NCI-H2227 treated with DMSO at 0.1 percent for 48 hours (cell line): ENCODE results near the gene TMEM44.

Experiments used
- DNase-seq: peaks from one replicate; lab custom pipeline; 2025; lab: John Stamatoyannopoulos, UW

Gene TMEM44

DNA sequence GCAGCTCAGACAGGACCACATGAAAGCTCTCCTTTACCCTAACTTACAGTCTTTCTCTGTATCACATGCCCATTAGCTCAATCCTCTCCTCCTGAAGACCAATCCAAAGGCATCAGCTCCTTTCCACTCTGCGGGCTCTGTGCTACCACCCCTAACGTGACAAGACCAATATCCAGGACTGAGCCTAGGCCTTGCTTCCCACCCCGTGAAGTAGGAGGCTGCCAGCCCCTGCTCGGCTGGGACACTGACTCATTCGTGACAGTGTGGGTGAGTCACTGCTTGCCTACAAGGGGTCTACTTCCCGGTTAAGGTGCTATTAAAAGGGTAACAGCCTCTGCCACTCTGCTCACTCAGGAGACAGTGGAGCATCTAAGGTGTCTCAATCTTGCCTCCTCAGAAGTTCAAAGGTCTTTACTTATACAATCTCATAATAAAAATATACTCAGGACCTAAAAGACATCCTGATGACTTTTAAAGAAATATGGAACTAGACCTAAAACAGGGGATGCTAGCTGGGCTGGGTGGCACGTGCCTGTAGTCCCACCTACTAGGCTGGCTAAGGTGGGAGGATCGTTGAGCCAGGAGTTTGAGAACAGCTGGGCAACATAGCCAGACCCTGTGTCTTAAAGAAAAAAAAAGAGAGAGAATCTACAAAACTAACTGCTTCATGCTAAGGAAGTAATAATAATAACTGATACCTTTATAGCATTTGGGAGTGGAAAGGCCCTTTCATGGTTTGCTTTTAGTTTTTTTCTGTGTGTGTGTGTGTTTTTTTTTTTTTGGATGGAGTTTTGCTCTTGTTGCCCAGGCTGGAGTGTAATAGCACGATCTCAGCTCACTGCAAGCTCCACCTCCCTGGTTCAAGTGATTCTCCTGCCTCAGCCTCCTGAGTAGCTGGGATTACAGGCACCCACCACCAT is 55.0 kb downstream of the TMEM44 start:
- DNase-seq: no peak

DNA sequence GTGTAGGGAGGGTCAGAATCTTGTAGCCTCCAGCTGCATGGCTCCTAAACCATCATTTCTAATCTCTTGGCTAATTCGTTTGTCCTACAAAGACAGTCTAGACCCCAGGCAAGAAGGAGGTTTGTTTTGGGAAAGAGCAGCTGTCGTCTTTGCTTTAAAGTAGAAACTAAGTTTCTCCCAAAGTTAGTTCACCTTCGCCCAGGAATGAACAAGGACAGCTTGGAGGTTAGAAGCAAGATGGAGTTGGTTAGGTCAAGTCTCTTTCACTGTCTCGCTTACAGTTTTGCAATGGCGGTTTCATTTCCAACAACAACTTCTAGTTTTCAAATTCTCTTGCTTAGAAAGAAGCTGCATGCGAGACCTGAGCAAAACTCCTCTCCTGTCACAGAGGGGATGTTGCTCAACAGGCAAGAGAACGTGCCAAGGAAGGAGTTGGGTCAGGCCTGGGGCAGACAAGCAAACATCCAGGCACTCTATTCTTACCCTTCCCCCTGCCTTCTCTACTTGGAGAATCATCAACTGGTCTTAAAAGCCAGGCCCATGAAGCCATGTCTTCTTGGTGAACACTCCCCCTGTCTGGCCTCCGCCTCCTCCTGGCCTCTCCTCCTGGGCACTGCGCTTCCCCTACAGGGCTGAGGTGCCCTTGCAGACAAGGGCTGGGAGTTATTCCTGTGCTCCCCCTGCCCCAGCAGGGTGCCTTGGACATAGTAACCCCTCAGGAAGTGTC is 57.6 kb downstream of the TMEM44 start:
- no peak for DNase-seq

DNA sequence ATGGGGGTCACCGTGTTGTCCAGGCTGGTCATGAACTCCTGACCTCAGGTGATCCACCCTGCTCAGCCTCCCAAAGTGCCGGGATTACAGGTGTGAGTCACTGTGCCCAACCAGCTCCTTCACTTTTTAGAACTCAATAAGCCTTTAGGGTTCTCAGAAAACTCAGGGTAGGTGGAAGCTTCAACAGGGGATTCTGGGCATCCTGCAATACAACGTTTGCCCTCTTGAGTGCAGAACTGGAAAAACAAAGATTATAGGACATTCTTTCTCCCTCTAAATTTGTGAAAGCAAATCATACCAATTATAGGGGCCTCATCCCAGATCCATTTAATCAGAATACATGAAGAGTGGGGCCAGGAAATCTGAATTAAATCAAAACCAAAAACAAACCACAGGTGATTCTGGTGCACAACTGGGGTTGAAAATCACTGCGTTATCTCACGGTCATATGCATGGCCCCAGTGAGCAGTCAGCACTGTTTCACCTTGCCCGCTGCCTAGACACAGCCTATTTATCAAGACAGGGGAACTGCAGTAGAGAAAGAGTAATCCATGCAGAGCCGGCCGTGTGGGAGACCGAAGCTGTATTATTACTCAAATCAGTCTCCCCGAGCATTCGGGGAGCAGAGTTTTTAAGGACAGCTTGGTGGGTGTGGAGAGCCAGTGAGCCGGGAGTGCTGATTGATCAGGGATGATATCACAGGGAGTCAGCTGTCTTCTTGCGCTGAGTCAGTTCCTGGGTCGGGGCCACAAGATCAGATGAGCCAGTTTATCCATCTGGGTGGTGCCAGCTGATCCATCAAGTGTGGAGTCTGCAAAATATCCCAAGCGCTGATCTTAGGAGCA is 58.4 kb downstream of the TMEM44 start:
- no peak for DNase-seq

DNA sequence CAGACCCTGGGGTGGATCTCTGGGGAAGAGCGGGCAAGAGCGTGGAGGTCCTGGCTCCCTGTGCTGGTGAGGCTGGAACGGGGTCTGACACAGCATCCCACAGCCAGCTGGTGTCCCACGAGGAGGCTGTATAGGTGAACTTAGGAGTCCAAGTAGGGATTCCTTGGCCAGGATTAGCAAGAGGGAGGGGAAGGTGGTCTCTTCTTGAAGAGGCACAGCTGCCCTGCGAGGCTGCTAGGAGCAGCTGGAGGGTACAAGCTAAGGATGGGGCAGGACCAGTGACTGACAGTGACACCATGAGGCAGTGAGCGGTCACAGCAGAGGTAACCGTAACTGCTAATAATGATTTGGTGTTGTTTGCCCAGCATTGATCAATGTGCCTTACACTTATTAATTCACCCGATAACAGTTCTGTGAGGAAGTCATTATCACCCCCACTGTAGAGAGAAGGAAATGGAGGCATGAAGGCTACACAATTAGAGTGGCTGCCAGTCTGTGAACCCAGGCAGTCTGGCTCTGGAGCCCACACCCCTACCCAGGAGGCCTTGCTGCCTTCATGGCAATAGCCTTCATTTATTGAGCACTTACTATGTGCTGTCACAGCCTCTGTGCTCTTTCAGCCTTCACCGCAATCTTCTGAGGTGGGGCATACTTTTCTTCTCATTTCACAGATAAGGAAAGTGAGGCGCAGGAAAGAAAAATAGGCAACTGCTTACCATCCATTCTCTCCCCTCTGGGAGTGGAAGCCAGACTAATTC is 59.4 kb downstream of the TMEM44 start:
- no peak for DNase-seq

DNA sequence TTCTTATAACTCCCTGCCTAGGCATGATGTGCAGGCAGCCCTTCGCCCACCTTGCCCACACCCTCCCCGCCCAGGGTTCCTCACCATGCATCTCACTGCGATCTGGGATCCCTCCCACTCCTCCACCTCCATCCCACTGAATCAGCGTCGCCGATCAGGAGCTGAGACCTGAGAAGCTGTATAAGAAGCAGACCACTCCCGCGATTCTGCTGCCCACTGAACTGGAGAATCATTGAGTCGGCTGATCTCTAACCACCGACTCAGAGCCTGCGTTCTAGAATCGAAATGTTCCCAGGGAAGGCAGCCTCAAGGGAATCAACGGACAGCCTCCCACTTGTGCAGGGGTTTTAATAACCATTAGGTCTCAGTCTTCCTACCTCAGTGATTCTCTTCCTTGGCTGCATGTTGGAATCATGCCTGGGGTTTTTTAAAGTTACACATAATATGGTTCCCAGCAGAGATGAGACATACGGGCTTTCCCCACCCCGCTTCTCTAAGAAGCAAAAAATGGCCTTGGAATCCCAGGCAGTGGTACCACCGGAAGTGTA is 60.2 kb downstream of the TMEM44 start:
- no peak for DNase-seq

DNA sequence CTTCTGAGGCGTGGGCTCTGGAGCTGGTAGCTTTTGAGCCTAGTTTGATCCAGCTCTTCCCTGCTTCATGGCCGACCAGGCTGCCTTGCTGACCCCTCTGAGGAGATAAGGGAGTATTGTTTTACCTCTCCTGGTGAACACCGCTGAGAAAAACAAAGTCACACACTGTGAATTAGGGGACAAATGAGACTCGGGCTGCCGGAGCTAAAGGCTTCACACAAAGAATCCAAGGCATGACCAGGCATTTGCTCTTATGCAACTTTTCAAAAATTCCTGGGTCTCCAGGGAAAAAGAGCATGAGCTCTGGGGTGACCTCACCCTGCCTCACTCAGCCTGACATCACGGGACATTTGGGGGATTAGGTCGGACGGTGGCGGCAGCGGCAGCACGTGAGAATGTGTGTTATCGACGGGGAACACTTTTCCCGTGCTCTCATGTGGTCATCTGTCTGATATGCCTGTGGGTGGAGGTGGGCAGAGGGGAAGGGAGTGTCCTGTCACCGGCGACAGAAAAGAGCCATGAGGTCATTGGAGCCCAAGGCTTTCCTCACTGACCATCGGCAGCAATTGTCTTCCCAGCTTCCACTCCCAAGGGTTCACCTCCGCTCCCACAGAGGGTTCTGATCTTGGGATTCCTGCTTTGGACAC is 61.0 kb downstream of the TMEM44 start:
- no peak for DNase-seq

DNA sequence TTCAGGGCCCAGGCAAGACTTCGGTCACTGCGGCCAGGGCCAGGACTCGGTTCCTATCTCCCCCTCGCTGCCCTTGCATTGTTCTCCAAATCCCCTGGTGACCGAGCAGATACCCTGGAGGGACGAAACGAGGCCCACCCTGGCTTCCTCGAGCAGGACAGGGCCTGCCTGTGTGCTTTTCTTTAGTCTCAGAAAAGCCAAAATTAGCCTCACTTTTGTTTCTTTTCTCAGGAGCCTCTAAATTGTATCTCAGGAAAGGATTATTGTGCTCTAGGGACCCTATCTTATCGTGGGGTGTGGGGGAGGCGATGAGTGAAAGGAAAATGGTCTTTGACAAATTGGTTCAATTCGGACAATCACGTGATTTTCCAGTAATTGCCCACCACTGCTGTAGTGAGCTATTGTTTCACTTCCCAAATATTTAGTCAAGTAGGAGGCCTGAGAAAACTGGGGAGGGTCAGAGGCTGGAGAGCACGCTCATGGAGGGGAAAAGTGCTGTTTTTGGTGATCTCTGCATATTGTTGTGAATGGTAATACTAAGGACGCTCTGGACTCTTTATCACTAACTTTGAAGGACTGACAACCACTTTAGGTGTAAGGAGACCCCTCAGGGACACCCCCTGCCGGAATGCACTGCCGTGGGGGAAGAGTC is 61.6 kb downstream of the TMEM44 start:
- DNase-seq: no peak

DNA sequence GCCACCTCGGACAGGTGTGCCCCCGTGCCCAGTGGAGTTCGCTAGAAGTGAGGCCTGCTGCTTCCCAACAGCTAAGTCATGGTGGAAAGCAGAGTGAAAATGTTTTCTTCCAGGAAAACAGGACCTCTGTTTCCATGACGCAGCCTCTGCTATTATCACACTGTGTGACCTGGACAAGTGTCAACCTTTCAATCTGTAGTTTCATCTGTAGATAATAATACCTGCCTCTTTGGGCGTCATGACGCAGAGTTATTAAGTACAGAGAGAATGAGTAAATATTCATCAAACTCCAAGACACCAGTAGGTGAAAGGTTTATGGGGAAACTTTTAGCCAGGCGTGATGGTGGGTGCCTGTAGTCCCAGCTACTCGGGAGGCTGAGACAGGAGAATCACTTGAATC is 62.3 kb downstream of the TMEM44 start:
- no peak for DNase-seq

DNA sequence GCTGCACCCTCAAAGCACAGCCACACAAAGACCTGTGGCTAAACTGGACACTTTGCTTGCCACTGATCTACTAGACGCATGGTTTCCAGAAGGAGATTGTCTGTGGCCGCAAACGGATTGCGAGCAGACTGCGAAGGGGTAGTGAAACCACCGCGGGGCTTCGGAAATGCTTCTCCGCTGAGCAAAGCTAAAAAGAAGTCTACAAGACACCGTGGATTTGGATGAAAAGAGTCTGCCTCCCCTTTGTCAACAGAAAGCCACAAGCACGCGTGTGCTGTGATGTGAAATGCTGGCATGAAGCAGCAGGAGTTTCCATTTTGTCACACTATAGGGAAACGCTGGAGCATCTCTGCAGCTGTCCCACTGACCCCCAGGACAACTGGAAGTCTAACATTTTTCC is 63.0 kb downstream of the TMEM44 start:
- DNase-seq: no peak

DNA sequence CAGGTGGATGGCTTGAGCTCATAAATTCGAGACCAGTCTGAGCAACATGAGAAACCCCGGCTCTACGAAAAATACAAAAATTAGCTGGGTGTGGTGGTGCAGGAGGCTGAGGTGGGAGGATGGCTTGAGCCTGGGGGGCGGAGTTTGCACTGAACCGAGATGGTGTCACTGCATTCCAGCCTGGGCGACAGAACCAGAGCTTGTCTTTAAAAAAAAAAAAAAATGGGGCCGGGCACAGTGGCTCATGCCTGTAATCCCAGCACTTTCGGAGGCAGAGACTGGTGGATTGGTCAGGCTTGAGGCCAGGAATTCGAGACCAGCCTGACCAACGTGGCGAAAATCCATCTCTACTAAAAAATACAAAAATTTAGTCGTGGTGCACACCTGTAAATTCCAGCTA is 64.0 kb downstream of the TMEM44 start:
- DNase-seq: no peak

DNA sequence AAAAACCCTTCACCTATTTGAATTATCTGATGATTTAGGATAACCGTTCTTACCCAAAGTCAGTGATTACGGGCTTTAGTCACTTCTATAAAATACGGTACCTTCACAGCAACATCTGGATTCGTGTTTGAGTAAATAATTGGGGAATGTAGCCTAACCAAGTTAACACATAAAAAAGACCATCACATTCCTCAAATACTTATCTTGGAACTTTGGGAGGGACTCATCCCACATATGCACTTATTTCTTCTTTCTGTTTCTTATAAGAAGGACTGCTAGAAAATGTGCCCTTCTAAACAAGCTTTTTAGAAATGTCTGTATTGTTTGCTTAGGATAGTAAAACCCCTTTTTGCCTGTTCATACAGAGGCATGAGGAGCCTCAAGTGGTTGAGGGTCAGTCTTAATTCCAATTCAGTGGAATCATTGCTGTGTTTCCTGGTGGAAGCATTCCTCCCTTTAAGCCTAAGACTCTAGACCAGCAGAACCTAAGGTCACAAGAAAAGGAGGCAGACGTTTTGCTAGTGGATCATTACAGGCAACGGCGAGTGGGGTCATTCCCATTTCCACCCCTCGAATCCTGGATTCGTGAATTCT is 67.5 kb downstream of the TMEM44 start:
- DNase-seq: no peak

DNA sequence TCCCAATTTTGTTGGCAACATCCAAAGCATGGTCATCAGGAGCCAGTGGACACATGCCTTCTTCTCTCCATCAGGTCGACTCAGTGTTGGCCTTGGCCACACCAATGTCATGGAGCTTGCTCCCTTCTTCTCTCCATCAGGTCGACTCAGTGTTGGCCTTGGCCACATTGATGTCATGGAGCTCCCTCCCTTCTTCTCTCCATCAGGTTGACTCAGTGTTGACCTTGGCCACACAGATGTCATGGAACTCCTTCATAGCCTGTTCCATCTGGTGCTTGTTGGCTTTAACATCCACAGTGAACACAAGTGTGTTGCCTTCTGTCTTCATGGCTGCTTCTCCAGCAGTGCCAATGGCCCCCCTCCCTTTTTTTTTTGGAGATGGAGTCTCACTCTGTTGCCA is 70.2 kb downstream of the TMEM44 start:
- no peak for DNase-seq

DNA sequence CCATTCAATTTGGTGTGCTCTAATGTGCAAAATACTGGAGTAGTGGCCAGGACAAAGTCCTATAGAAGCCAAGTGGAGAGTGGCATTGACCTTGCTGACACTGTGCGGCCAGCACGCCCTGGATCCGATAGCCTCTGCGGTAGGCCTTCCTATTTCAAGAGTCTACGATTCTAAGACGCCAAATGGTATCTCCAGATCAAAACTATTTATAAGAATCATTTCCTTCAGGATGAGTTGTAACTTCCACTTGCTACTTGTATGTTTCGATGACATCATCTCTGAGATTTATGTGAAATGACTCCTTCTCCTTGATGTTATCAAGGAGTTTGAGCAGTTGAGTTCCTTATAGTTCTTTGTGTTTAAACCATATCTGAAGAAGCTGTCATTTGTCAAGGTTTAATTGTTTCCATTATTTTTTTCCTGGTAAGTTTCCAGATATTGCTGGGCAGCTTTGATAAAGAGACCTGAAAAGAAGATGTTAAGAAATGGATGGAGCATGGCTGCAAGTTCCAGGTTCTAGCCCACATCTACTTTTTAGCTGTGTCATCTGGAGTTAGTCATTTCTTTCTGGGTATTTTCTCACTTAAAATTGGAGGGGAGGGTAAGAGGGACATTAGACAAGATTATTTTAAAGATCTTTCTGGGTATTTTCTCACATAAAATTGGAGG is 71.8 kb downstream of the TMEM44 start:
- no peak for DNase-seq

DNA sequence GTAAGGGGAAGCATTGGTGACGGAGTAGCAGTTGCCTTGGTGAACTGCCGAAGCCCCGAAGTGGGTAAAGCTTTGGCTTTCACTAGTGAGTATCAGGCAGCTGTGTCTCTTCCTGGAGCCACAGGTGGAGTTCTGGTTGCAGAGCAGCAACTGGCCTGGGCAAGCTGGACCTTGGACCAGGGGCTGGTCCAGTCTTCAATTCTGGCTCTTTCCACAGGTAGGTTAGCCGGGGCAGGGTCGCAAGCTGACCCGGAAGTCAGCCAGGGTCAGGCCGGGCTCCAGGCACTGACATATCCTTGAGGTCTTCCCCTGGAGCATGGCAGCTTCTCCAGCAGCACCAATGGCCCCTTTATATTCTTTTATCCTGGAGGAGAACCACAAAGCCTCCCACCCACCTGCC is 73.2 kb downstream of the TMEM44 start:
- no peak for DNase-seq

DNA sequence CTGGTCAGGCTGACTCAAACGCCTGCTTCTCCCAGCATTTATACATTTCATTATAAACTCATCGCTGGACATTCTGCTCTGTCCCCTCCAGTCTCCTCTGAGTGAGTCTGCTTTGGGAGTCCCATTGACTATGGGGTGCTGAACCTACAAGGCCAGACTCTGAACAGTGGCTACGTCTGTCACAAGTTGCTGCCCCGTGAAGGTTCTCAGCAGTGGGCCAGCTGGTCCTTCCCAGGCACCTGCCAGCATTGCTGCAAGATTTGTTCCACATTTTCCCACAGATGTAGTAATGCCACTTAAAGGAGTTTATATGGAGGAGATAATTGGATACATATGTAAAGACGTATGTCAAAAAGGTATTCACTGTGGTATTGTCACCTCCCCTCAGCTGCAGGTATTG is 73.7 kb downstream of the TMEM44 start:
- no peak for DNase-seq

DNA sequence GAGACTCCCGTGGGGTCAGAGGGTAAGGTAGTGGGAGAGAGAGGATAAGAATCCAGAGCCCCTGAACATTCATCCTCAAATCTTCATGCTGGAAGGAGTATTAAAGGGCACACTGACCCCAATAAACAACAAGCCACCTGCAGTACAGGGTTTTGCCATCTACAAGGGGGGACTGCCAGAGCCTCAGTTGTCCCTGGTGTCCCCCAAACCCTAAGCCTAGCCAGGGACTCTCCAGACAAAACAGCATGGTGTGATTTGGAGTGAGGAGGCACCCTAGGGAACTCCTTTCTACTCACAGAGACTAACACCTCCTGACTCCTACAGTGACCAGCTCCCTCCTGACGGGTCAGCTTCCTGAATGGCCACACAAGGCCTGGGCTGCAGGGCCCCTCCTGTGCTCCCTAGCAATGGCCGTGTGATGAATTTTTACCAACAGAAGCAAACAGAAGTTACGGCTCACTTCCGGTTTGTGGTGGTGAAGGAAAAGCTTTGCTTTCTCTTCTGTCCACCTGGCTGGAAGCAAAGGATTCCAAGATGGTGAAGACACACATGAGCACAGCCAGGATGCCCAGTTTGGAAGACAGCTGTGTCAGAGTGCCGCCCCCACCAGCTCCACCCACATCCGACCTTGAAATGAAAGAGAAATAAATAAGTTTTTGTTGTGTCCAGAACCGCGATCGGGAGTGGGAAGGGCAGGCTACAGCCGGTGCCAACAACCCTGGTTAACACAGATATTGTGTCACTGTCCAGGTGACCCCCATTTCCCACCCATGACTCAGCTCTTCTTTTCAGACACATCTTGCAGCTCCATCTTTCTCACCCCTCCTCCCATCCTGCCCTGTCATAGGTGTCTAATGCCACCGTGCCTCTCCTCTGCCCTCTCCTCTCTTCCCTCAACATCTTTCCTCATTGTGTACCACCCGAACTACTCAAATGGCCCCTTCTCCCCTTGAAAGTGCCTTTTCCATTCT is 76.8 kb downstream of the TMEM44 start:
- no peak for DNase-seq

DNA sequence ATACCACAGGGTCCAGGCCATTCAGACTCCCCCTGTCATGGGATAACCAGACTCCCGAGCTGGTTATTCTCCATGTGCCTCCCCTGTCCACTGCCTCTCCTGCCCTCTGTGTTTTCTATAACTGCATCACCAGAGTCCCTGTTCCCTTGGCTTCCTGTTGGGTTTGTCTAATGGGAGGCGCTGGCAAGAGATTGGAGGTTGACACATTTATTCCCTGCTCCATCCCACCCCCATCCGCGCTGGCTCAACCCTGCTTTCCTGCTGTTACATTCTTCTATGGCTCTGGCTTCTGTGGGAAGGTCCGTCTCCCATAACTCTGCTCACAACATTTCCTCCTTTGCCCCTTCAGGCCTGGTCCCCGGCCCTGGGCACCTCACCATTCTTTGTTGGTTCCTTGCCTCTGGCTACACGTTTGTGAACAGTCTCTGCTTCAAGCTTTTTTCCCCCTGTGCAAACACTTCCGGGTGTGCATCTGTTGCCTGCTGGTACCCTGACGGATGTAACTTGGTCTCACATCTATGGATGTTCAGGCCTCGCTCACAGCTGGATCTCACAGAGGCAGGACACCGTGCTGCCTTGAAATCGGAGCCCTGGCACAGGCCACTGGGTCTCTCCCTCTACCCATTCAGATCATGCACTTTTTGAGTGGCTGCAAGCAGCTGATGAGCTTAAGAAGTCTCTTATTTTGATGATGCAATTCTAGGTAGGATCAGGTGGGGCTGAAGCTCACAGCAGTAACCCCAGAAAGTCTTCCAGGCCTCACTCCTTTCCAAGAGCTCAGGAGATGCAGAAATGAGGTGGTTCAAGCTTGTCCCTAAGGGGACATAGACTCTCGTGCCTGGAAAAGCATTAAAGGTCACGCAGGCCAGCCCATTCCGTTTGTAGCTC is 77.8 kb downstream of the TMEM44 start:
- no peak for DNase-seq
